Measurements from ENCODE around the gene CASK. TPM values are rescaled to one million over a fixed set of nuclear protein-coding genes. Genes with fewer than 3 reads are reported as not detected.
"Not testable (repeated sequence)": the region's sequence is repeated elsewhere in the genome, so short reads cannot be mapped to it uniquely, and the experiment has no call there.

CASK gene
- polyA plus RNA-seq, 3 donors = 5.5 to 8.5 (median 6.9) TPM

DNA sequence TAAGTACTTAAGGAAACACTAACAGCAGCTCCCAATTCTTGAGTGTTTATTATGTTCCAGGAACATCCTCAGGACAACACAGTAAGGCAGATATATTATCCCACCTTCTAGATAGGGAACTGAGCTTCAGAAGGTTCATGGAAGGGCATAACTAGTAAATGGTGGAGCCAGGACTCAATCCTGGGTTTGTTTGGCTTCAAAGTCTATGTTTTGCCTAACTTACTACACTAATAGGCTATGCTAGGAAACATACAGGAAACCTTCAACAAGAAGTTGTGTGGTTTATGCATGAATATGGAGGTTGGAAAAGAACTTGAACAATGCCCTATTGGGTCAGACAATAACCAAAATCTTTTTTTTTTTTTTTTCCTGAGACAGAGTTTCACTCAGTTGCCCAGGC lies 307.1 kb downstream of the CASK start:
- H3K27ac ChIP-seq (ENCODE audit: low read depth, low read length) = no peak overlapping the region

DNA sequence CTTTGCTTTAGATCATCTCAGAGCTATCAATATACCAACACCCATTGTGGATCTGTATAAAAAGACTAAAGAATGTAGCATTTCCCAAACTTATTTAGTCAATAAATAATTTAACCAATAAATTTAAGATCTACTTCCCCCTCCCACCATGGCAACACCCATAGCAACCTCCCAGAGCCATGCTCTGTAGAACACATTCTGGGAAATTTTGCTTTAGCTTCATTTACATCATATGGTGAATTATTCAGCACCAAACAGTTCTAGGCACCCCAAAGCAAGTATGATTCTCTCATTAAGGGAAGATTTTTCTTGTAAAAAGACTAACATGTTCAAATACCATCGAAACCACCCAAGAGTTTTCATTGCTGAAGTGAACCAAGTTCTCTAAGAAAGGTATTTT lies 315.1 kb downstream of the CASK start:
- WGBS, 3 donors = 64 to 100% (median 95%) methylated on average over 1 of the region's 1 CpG

DNA sequence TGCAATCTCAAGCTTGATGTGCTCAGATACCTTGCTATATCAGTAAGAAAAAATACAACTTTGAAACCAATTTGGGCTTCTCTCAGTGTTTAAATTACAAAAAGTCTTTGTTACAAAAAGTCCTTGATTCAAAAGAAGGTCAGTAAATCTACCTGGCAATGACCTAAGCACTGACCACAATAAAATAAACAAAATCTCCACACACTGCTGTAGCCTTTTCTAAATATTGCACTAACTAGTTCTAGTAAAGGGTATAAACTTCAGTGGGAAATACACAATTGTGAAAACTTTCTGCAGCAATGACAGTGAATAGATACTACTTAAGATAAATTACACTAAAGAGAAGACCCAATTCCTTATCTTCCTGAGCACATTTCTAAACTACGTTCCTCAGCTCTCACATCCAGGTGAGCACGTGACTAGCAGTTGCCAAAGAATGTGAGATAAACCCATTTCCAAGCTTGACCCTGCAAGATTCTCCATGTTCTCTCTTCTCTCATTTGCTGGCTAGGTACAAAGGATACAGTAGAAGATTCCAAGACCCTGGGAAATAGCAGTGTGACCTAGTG lies 316.0 kb downstream of the CASK start:
- no peak overlapping the region for H3K27ac ChIP-seq (ENCODE audit: low read depth, low read length)
- WGBS, 3 donors = 60 to 77% (median 76%) methylated on average over 2 of the region's 2 CpGs

More for the DNA sequence above, 315.1 kb downstream of the CASK start:
- no peak overlapping the region for H3K27ac ChIP-seq (ENCODE audit: low read depth, low read length)

DNA sequence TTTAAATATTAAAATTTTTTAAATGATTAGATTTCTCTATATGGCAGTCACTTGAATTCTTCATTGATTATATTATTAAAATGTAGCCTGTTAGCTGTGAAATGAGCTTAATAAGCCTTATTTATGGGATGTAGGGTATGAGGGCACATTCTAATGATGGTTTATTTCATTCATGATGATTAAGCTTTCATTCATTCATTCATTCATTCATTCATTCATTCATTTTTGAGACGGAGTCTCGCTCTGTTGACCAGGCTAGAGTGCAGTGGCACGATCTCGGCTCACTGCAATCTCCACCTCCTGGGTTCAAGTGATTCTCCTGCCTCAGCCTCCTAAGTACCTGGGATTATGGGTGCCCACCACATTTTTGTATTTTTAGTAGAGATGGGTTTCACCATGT lies 317.3 kb downstream of the CASK start:
- H3K27ac ChIP-seq (ENCODE audit: low read depth, low read length) = not testable (repeated sequence)
- WGBS, 3 donors = 97 to 98% (median 98%) methylated on average over 4 of the region's 4 CpGs

DNA sequence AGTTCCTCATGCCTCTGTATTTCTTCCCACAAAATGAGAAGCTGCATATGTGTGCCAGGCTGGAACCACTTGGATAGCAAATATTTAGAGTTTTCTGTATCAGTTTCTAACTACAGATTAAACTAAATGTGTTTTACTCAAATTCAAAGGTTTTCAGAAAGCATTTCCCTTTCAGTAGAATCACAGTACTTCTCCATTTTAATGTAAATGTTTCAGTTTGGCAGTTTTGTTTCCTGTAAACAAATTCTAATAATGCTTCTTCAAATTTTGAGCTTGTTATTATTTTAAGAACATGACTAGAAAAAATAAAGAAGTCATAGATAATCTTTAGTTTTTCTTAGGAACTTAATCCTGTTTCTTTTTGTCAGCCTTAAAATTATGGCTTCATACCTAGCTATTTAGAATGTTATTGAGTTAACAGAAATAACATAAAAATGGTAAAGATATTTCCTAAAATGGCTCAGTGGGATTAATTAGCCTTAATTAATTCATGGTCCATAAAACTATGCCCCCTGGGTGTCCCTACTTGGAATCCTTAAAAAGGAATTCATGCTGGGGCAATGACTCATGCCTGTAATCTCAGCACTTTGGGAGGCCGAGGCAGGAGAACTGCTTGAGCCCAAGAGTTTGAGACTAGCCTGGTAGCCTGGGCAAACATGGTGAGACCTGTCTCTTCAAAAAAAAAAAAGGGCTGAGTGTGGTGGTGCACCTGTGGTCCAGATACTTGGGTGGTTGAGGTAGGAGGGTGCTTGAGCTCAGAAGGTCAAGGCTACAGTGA lies 318.4 kb downstream of the CASK start:
- H3K27ac ChIP-seq (ENCODE audit: low read depth, low read length) = no peak overlapping the region
- WGBS, 3 donors = 70 to 93% (median 90%) methylated on average over 1 of the region's 1 CpG

DNA sequence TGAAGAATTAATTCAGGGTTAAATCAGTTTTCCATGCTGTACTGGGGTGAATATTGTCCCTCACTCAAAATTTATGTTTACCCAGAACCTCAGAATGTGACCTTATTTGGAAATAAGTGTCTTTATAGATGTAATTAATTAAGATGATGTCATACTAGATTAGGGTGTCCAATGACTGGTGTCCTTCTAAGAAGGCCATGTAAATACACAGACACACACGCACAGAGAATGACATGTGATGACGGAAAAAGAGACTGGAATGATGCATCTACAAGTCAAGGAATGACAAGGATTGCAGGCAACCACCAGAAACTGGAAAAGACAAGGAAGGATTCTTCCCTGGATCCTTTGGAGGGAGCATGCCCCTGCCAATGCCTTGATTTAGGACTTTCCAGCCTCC lies 319.2 kb downstream of the CASK start:
- no peak overlapping the region for H3K27ac ChIP-seq (ENCODE audit: low read depth, low read length)
- WGBS, 3 donors = 87 to 98% (median 95%) methylated on average over 2 of the region's 2 CpGs

DNA sequence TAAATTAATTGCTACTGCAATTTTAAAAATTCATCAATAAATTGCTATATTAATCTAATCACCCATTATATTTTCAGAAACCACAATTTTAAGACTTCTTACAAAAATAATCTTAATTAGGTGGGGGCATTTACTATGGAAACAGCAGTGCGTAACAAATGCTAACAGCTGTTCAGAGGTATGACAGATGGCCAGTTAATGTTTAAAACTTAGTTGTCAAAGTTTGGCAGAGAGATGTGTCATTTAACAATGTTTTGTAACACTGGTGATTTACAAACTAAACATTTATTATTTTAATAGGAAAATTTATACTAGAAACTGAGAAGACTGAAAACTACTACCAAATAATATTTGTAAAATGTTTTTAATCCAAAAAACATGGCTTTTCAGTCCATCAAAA lies 319.8 kb downstream of the CASK start:
- WGBS, 3 donors = 30 to 88% (median 82%) methylated on average over 1 of the region's 1 CpG

DNA sequence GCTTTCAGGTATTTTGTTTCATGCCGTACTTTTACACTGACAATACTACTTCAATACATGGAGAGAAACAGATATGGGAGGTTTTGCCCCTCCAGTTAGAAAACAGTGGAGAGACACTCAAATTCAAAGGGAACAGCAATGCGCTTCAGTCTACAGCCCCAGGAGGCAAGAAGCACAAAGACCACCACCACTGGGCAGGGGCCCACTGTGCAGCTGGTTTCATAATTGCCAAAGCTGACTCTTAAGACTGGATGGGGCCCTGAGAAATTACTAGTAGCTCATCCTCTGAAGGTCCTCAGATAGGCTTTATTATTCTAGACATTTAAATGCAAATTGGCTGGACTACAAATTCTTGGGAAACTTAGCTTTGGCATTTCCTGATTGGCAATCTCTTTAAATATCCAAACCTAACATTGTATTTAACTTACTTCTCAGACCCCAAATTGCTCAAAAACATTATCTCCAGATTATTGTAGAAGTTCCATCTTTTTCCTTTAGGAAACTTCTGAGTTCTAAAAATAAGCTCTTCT lies 320.5 kb downstream of the CASK start:
- no peak overlapping the region for H3K27ac ChIP-seq (ENCODE audit: low read depth, low read length)
- 80 to 100% (median 99%) methylated on average over 2 of the region's 2 CpGs for WGBS, 3 donors

More for the DNA sequence above, 319.8 kb downstream of the CASK start:
- H3K27ac ChIP-seq (ENCODE audit: low read depth, low read length) = no peak overlapping the region

DNA sequence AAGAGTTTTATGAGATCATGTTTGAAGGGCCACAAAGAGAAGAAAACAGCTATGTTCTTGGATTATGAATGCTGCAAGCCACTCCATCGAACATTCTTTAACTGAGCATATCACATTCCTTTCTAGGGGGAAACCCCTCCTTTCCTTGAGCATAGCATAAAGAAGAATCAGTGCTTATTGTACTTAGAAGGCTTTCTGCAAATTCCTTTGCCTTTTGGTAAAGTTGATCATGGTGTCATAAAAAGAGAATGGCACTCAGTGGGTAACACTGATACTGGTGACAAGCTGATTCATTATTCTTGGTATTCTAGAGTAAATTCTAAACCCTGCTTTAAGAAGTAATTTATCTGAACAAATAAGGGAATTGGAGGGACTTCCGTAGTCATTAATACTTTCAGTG lies 323.1 kb downstream of the CASK start:
- 60 to 83% (median 76%) methylated on average over 2 of the region's 2 CpGs for WGBS, 3 donors
- H3K27ac ChIP-seq (ENCODE audit: low read depth, low read length) = no peak overlapping the region

DNA sequence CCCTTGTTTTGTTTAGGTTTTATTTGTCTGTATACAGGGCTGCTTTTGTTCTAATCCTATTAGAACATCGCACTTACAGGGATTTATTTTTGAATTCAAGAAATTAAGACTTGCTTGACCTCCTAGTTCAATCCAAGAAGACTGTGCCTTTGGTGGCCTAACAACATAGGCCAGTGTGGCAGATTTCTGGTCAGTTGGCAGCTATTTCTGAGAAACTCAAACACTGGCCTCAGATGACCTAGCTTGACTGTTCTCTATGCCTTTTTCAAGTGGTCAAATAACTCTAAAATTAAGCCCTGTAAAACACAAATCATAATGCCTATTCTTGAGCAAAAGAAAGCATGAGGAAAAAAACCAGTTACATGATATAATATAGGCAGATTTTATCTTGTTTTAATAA lies 323.8 kb downstream of the CASK start:
- 75 to 79% (median 75%) methylated on average over 1 of the region's 1 CpG for WGBS, 3 donors
- no peak overlapping the region for H3K27ac ChIP-seq (ENCODE audit: low read depth, low read length)

DNA sequence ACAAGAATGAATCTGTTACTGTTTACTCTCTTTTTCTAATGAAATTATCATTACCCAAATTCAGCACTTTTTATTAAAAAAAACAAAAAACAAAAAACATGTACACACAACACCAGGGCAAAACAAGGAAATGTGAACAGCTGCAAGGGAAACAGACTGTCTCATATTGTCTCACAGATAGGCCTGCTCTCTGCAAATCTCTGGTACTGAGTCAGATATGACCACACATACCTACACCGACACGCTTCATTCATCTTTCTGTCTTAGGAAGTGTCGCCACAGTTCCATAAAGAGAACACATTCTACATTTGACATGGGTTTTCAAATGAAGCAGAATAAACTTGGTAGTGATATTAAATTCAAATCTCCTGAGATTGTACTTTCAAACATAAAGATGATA lies 326.8 kb downstream of the CASK start:
- 79 to 89% (median 80%) methylated on average over 3 of the region's 3 CpGs for WGBS, 3 donors
- H3K27ac ChIP-seq (ENCODE audit: low read depth, low read length) = no peak overlapping the region

DNA sequence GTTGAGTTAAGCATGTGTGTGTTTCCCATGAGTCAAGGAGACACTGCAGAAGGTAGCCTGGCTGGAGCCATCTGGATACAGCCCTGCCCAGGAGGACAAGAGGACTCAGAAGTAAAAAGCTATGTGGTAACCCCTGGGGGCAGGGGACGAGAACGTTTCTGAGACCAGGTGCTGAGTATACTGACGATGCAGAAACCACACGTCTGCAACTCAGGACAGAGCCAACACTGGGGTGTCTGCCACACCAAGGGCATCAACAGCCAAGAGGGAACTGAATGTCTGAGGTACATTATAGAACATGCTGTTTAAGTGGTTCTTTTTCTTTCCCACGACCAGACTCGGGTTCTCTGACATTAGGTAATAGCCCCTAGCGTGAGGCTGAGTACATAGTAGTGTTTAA lies 328.7 kb downstream of the CASK start:
- WGBS, 3 donors = 69 to 87% (median 73%) methylated on average over 7 of the region's 7 CpGs
- no peak overlapping the region for H3K27ac ChIP-seq (ENCODE audit: low read depth, low read length)

DNA sequence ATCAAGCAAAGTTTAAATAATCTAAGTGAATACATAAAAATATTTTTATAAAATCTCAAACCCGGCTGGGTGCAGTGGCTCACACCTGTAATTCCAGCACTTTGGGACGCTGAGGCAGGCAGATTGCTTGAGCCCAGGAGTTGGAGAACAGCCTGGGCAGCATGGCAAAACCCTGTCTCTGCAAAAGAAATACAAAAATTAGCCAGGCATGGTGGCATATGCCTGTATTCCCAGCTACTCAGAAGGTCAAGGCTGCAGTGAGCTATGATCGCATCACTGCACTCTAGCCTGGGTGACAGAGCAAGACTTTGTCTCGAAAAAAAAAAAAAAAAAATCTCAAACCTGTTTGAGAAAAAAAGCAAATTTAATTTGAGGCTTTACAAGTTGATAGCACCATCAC lies 331.4 kb downstream of the CASK start:
- H3K27ac ChIP-seq (ENCODE audit: low read depth, low read length) = no peak overlapping the region
- WGBS, 3 donors = 81 to 98% (median 87%) methylated on average over 4 of the region's 4 CpGs

DNA sequence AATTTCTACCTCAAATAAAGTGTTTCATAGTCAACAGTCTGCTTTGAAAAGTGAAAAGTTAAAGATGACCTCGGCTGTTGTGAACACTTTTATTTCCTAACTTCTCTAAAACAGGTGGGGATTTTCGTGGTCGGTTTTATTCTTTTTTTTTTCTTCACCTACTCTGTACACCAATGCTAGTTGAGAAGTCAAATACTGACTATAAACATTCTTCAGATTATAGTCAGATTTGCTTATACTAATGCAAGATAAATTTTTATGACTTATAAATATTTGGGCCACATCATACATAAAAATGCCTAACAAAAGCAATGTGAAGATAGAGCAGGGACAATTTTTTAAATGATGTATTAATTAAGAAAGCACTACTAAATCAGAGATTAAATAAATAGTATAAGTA lies 332.7 kb downstream of the CASK start:
- 78 to 84% (median 80%) methylated on average over 3 of the region's 3 CpGs for WGBS, 3 donors
- no peak overlapping the region for H3K27ac ChIP-seq (ENCODE audit: low read depth, low read length)

DNA sequence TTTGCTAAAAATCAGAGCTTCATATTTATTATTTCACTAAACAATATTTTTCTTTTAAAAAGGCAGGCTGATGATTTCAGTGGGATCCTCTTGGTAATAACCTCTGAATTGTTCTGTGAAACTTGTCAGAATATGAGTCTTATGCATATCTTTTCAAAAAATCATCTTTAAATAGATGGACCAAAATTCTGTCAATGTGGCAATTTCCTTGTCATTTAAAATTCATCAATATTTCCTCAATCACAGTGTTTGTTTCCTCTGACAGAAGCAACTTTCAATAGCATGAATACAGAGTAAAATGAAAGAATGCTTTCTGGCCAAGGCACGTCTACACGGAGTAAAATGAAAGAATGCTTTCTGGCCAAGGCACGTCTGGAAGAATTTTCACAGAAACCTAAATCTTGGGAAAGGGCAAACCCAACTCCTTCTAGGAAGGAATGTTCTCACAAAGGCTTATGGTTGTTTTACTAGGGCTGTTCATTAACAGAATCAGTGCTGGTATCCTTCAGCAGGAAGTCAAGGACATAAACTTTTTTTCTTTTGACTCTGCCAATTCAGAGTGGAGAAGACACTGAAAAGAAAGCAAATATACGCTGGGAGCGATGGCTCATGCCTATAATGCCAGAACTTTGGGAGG lies 333.6 kb downstream of the CASK start:
- H3K27ac ChIP-seq (ENCODE audit: low read depth, low read length) = no peak overlapping the region
- 27 to 58% (median 54%) methylated on average over 5 of the region's 5 CpGs for WGBS, 3 donors

DNA sequence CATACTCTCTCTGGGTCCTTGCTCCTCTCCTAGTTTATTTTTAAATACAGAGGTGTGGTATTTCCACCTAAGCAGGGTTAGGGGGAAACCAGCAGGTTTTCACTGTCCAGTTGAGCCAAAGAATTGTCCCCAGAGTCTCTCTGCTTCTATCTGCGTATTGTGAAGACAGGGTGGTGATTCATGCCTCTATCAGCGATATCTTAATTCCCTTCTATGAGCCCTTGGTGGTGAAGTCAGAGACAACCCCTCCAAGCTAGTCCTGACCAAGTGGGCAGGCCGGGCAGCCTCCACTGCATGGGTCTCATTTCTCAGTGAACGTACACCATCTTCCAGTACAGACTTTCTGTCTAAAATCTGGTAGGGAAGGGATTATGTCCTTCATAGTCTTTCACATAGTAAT lies 335.1 kb downstream of the CASK start:
- WGBS, 3 donors = 76 to 100% (median 96%) methylated on average over 4 of the region's 4 CpGs
- H3K27ac ChIP-seq (ENCODE audit: low read depth, low read length) = no peak overlapping the region

DNA sequence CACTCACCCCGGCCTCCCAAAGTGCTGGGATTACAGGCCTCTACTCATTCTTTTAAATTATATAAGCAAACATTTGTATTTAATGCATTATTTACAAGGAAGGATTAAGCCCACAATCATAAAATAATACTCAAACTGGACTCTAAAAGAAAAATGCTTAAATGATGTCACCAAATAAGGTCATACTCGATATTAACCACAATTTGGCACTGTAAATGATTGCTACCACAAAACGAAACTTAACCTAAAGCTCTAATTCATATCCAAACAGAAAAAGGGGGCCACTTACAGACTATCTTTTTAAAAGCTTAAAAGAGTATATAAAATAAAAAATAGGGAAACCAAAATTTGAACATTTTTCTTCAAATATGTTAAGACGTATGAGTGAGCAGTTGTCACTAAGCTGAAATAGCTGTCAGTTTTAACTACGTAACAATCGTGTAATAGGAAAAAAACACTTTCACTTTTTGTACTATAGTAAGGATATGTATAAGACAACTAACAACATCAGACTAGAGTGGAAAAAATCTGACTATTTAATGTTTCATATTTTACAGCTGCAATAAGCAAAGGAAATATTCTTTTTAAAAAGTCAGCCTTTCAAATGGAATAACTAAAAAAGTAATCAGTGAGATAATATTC lies 342.8 kb downstream of the CASK start:
- H3K27ac ChIP-seq (ENCODE audit: low read depth, low read length) = no peak overlapping the region
- WGBS, 3 donors = 51 to 83% (median 70%) methylated on average over 6 of the region's 6 CpGs

DNA sequence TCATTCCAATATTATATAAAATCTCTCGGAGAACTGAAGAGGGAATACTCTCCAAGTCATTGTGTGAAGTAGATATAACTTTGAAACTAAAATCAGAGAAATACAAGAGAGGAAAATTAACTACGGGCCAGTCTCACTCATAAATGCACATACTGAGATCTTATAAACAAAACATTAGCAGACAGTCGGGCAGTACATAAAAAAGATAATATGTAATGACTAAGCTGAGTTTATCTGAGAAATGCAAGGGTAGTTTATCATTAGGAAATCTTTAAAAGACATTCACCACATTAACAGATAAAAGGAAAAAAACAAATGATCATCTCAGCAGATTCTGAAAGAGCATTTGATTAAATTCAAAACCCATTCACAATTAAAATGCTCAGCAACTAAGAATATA lies 359.5 kb downstream of the CASK start:
- no peak overlapping the region for H3K27ac ChIP-seq (ENCODE audit: low read depth, low read length)
- WGBS, 3 donors = 50 to 61% (median 56%) methylated on average over 3 of the region's 3 CpGs

DNA sequence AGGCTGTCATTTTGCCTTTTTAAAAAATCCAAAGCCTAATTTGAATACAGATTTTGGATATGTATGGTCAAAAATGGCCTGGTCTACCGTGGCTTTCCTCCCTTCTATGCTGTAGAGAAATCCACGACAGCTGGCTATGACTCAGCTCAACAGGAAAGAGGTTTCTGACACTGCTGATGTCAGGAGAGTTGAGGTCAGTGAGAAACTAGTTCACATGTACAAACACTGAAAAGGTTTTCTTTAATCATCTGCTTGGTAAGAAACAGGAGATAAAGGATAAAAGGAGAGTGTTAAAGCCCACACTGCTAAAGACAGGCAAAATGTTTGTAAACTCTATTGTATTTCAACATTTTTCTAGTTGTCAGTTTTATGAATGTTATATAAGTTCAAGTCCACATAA lies 362.3 kb downstream of the CASK start:
- H3K27ac ChIP-seq (ENCODE audit: low read depth, low read length) = no peak overlapping the region
- WGBS, 3 donors = 4 to 60% (median 15%) methylated on average over 2 of the region's 2 CpGs

Measured in adipose tissue (tissue), 3 donors.